NCI-H526 (cell line): ENCODE results near the gene SBF2.
"Not testable (repeated sequence)": the region's sequence is repeated elsewhere in the genome, so short reads cannot be mapped to it uniquely, and the experiment has no call there.

ENCODE experiments used
- DNase-seq, 2 experiments: peaks; one replicate each; lab custom pipeline; 2025; lab: John Stamatoyannopoulos, UW

Gene SBF2

DNA sequence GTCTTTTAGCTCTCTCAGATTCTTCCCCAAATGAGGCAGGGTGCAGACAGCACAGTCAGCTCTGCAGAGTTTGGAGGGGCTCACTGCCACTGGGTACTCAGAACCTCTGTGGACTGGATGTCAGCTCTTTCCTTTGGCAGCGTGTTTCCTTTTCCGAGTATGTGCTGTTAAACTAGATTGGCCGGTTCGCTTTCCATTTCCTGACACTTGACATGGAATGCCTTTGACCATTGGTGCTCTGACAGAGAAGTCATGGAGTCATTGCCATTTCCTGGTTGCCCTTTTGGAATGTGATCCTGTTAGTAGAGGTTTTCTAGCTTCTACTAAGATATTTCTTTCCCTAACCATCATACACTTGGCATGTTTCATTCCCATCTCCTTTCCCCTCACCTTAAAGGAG is 543.5 kb downstream of the SBF2 start:
- no peak for DNase-seq

GRCh38 chr11:9748361-9748970 is 545.6 kb downstream of the SBF2 start:
- DNase-seq: peak; percentile 71 to 88

GRCh38 chr11:9747828-9748227 is 546.2 kb downstream of the SBF2 start:
- DNase-seq: no peak

DNA sequence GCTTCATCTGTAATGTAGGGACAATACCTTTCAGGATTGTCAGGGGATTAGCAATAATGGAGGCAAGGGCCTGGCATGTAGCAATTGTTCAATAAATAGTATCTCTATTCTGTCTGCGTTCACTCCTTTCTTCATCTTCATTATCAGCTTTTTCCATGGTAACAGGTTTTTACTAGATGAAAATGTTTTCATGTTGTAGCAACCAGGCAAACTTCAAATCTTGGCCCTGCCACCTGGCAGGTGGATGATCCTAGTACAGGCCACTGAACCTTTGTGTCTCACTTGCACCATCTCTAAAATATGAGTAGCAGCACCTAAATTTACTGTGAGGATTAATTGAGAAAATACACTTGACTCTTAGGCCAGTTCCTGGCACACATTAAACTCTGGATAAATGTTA is 546.8 kb downstream of the SBF2 start:
- no peak for DNase-seq

- DNase-seq: no peak
Observed at GRCh38 chr11:9745411-9746211, 548.4 kb downstream of the SBF2 start.

DNA sequence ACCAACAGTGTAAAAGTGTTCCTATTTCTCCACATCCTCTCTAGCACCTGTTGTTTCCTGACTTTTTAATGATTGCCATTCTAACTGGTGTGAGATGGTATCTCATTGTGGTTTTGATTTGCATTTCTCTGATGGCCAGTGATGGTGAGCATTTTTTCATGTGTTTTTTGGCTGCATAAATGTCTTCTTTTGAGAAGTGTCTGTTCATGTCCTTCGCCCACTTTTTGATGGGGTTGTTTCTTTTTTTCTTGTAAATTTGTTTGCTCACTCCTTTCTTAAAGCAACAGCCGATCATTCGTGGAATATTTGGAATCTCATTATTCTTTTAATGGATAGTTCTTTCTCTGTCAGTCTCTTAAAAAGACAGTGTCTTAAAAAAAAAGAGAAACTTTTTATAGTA is 550.5 kb downstream of the SBF2 start:
- not testable (repeated sequence) for DNase-seq

GRCh38 chr11:9741260-9741659 is 552.8 kb downstream of the SBF2 start:
- DNase-seq: no peak

- DNase-seq: no peak
Observed at GRCh38 chr11:9740202-9740883, 553.7 kb downstream of the SBF2 start.

DNA sequence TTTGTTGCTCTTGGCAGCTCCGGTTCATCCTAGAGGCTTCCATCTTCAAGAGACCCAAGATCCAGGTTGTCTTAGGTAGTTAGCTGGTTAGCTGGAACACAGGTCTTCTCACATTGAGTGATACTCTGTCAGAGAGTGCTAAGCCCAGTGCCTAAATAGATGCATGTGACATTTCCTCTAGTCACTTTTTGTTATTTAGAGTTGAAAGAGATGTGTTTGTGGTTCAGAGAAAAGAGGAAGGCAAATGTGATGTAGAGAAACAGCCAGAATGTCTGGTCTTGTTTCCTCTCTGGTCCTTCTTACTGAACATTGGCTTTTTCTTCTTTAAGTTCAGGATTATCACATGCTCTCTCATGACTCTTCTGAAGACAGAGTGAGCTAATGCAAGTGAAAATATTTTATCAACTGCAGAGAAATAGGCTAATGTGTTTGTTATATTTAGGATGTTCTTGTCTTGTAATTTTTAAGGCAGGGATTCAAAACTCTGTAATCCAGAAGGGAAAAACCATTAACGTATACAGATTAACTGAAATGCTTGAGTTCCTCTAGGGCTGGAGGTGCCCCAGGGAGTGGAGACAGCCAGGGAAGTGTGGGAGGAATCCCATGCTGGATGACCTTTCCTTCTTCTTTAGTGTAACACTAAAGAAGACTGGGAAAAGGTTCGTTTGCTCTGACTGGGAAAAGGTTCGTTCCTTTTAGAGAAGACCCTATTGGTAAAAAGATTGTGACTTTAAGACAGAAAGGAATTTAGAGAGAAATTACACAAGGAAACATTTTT is 554.7 kb downstream of the SBF2 start:
- DNase-seq: no peak

DNA sequence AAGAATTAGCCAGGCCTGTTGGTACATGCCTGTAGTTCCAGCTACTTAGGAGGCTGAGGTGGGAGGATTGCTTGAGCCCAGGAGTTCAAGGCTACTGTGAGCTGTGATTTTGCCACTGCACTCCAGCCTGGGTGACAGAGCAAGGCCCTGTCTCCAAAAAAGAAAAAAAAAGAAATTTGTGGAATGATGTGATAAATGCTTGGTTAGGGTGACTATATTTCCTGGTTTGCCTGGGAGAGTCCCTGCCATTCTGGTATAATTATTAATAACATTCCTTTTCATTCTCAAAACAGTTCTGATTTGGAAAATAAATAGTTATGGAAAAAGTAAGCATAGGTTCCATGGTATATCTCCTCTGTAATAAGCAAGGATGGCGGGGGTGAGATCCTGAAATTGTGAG is 555.3 kb downstream of the SBF2 start:
- DNase-seq: no peak

DNA sequence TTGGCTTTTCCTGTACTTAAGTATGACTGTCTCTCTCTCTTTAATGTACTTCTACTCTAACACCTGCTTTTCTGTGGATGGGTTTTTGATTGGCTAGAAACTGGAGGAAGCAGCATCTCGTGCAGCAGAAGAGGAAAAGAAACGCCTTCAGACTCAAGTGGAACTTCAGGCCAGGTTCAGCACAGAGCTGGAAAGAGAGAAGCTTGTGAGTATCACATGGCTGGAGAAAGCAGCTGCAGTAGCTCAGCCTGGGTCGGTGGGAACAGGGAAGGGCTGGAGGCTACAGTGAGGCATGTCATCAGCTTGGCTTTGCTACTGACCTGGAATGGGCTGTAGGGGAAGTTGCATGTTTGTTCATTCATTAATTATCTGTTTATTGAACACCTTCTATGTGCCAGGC is 555.9 kb downstream of the SBF2 start:
- DNase-seq: no peak

GRCh38 chr11:9736365-9736764 is 557.7 kb downstream of the SBF2 start:
- DNase-seq: no peak

DNA sequence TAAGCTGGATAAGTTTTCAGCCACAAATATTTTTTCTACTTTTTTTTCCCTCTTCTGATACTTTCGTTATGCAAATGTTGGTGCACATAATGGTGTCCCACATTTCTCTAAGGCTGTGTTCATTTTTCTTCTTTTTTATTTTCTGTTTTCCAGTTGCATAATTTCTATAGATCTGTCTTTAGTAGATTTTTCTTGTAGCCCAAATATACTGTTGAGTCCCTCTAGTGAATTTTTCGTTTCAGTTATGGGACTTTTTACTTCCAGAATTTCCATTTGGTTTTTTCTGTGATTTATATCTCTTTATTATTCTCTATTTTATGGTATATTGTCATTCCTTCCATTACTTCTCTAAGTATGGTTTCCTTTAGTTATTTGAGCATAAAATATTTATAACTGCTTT is 558.1 kb downstream of the SBF2 start:
- no peak for DNase-seq

- DNase-seq: no peak
Observed at GRCh38 chr11:9735236-9735635, 558.8 kb downstream of the SBF2 start.

GRCh38 chr11:9733212-9733611 is 560.8 kb downstream of the SBF2 start:
- no peak for DNase-seq

- no peak for DNase-seq
Observed at GRCh38 chr11:9732453-9732852, 561.6 kb downstream of the SBF2 start.

DNA sequence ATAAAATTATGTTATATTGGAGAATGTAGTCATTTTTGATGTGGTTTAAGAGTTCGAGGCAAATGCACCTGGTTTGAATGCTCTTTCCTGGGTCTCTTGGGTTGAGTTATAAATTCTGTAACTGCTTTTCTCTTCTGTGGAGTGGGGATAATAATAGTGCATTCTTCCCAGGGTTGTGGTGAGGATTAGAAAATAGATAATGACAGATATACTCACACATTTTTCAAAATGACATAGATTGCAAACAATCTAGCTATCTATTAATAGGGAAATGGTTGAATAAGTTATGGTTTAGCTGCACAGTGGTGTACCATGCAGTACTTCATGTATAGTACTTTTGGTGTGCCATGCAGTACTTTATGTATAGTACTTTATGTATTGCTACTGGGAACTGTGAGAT is 562.8 kb downstream of the SBF2 start:
- DNase-seq: no peak
